Vagina (tissue), 2 donors: ENCODE results near the gene EMD. TPM values are rescaled to one million over a fixed set of nuclear protein-coding genes. Genes with fewer than 3 reads are reported as not detected.

Experiments used
- DNase-seq, 2 donors: peaks; one replicate each; pipeline ENCODE4 v3.0.0-alpha.2; 2017; ENCODE audit errors: extremely low spot score in 2 of 2
- H3K27ac ChIP-seq: fragments of 200-600 bp; sonication (generic); one replicate; pipeline ENCODE4 v1.5.1; 2019
- H3K27me3 ChIP-seq: fragments of 200-600 bp; sonication (generic); one replicate; pipeline ENCODE4 v1.5.1; 2019
- H3K36me3 ChIP-seq, 2 donors: fragments of 200-600 bp; sonication (generic); one replicate each; pipeline ENCODE4 v1.5.1; 2017 to 2019
- H3K4me1 ChIP-seq: fragments of 200-600 bp; sonication (generic); one replicate; pipeline ENCODE4 v1.5.1; 2019
- H3K4me3 ChIP-seq, 2 donors: fragments of 200-600 bp; sonication (generic); 1 replicate in 1 of 2; 2 replicates in 1 of 2; pipeline ENCODE4 v1.5.1; 2016 to 2019
- H3K9me3 ChIP-seq: fragments of 200-600 bp; sonication (generic); one replicate; pipeline ENCODE4 v1.5.1; 2019
- CTCF ChIP-seq, 3 experiments: fragments of 450-650 bp in 2 of 3; fragments of 200-600 bp in 1 of 3; sonication (generic) in 1 of 3; IDR thresholded peaks; one replicate each; pipeline ENCODE4 v1.5.1; 2017 to 2019; ENCODE audit warnings: antibody characterized with exemption in 3 of 3, mild to moderate bottlenecking in 2 of 3, moderate library complexity in 2 of 3
- POLR2A ChIP-seq, 2 donors: fragments of 450-650 bp; IDR thresholded peaks; one replicate each; pipeline ENCODE4 v1.6.1; 2017; ENCODE audit warnings: antibody characterized with exemption in 2 of 2, mild to moderate bottlenecking in 2 of 2, moderate library complexity in 2 of 2
- POLR2AphosphoS5 ChIP-seq, 2 donors: sonication (generic); formaldehyde crosslinking; IDR thresholded peaks; one replicate each; pipeline ENCODE4 v1.9.0; 2017; ENCODE audit warnings: antibody characterized with exemption in 2 of 2, mild to moderate bottlenecking in 2 of 2, low read depth in 1 of 2; ENCODE audit not compliant: insufficient read depth in 1 of 2
- intact Hi-C: fragments of 100-400 bp; cut with DNase I; formaldehyde crosslinking; loops from one replicate; pipeline ENCODE4 v1.15.1; 2023
- total RNA-seq: library from RNA; depleted of rRNA; stranded (reverse); fragments of >200 nt; gene quantifications from one replicate; pipeline ENCODE4 v1.2.3, GENCODE V29; 2016

EMD gene
- total RNA-seq, 1 donor from 2014 or later = 59.2 TPM

- Histone ChIP-seq H3K4me1 (peaks cover 10% of the 10 kb centered on the region), H3K36me3 (no peaks in the 10 kb centered on the region), H3K9me3 (no peaks in the 10 kb centered on the region), H3K4me3 (peak overlapping the region; percentile 54 to 59), H3K27ac (peak overlapping the region; percentile 85), H3K27me3 (no peaks in the 10 kb centered on the region)
- peak in 1 of 2 donors; percentile 91 for DNase-seq
- TF ChIP-seq POLR2AphosphoS5 (IDR thresholded peaks at IDR 0.05; ENCODE audit: insufficient read depth in 1 of 2, low read depth in 1 of 2) = no peak
- no peak for TF ChIP-seq CTCF (IDR thresholded peaks at IDR 0.05)
- intact Hi-C loops = loop anchor here (5.0 kb wide), 1 partner anchor 120 kb away; no protein-coding TSS in a partner anchor
Observed at GRCh38 chrX:154412468-154412867, 33.4 kb downstream of the EMD start.

GRCh38 chrX:154413142-154413541 lies 34.0 kb downstream of the EMD start:
- Histone ChIP-seq H3K4me1 (peaks cover 10% of the 10 kb centered on the region), H3K27me3 (no peaks in the 10 kb centered on the region), H3K36me3 (no peaks in the 10 kb centered on the region), H3K9me3 (no peaks in the 10 kb centered on the region), H3K27ac (no peak overlapping the region), H3K4me3 (no peak overlapping the region)
- TF ChIP-seq POLR2A (IDR thresholded peaks at IDR 0.05) (no peak), POLR2AphosphoS5 (IDR thresholded peaks at IDR 0.05; ENCODE audit: insufficient read depth in 1 of 2, low read depth in 1 of 2) (no peak), CTCF (IDR thresholded peaks at IDR 0.05) (no peak)
- DNase-seq = no peak
- intact Hi-C loops = loop anchor here (5.0 kb wide), 1 partner anchor 119 kb away; no protein-coding TSS in a partner anchor

- no peak for TF ChIP-seq POLR2AphosphoS5 (IDR thresholded peaks at IDR 0.05; ENCODE audit: insufficient read depth in 1 of 2, low read depth in 1 of 2)
- no peak for TF ChIP-seq CTCF (IDR thresholded peaks at IDR 0.05)
- TF ChIP-seq POLR2A (IDR thresholded peaks at IDR 0.05) = no peak
- H3K27ac ChIP-seq = no peak overlapping the region
Observed at GRCh38 chrX:154417157-154417556, 38.1 kb downstream of the EMD start.

GRCh38 chrX:154419189-154419588 lies 40.1 kb downstream of the EMD start:
- no peaks in the 10 kb centered on the region for H3K4me1 ChIP-seq
- H3K4me3 ChIP-seq = no peak overlapping the region
- no peaks in the 10 kb centered on the region for H3K27me3 ChIP-seq
- no peaks in the 10 kb centered on the region for H3K36me3 ChIP-seq
- no peaks in the 10 kb centered on the region for H3K9me3 ChIP-seq
- TF ChIP-seq POLR2AphosphoS5 (IDR thresholded peaks at IDR 0.05; ENCODE audit: insufficient read depth in 1 of 2, low read depth in 1 of 2) (no peak), CTCF (IDR thresholded peaks at IDR 0.05) (no peak), POLR2A (IDR thresholded peaks at IDR 0.05) (no peak)
- intact Hi-C loops = no loop called here
- no peak for DNase-seq
- no peak overlapping the region for H3K27ac ChIP-seq

More at GRCh38 chrX:154417157-154417556, 38.1 kb downstream of the EMD start:
- H3K27me3 ChIP-seq = no peaks in the 10 kb centered on the region
- H3K4me3 ChIP-seq = no peak overlapping the region
- H3K9me3 ChIP-seq = no peaks in the 10 kb centered on the region
- peaks cover 9% of the 10 kb centered on the region for H3K4me1 ChIP-seq
- intact Hi-C loops = no loop called here
- DNase-seq = no peak
- H3K36me3 ChIP-seq = no peaks in the 10 kb centered on the region

GRCh38 chrX:154419688-154420401 lies 40.8 kb downstream of the EMD start:
- intact Hi-C loops = no loop called here
- no peaks in the 10 kb centered on the region for H3K9me3 ChIP-seq
- H3K36me3 ChIP-seq = no peaks in the 10 kb centered on the region
- no peak overlapping the region for H3K4me3 ChIP-seq
- H3K27ac ChIP-seq = no peak overlapping the region
- TF ChIP-seq POLR2A (IDR thresholded peaks at IDR 0.05) (no peak), POLR2AphosphoS5 (IDR thresholded peaks at IDR 0.05; ENCODE audit: insufficient read depth in 1 of 2, low read depth in 1 of 2) (no peak), CTCF (IDR thresholded peaks at IDR 0.05) (no peak)
- no peaks in the 10 kb centered on the region for H3K27me3 ChIP-seq
- no peak for DNase-seq
- H3K4me1 ChIP-seq = no peaks in the 10 kb centered on the region
